ENCODE data around the gene BEGAIN. TPM values are rescaled to one million over a fixed set of nuclear protein-coding genes. Genes with fewer than 3 reads are reported as not detected.

BEGAIN gene
- total and polyA plus RNA-seq, 2 donors (not counting 3 experiments of a cell fraction or from before 2014, with no cell fraction given): 0.49 TPM; not detected in 1

DNA sequence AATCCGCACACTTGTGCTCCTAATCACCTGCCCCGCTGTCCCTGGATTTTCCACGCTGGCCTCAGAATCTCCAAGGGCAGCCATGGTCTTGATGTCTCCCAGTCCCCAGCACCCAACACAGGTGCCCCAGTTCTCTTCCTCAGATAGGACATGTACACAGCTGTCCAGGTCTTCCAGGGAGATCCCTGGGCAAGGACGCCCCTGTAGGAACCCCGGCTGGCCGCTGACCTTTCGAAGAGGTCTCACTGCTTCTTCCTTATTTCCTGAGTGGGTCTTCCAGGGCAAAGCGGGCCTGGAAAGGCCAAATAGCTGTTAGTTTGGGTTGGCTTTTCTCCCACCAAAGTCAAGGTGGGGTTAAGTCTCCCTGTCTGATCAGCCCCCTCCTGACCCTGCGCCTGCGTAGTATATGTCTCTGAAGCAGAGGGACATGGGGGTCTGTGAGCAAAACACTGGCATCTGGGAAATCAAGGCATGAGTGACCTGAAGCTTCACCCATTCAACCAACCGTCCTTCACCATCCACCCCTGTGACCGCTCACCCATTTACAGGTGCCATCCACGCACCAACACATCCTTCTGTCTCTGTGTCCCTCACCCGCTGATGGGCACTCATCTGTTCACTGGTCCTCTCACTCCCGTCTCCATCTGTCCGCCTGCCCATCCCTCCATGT is 4.6 kb downstream of the BEGAIN start:
- CTCF ChIA-PET: no interaction called here
- peaks cover 1 to 2% of the 10 kb centered on the region in 2 experiments for H3K27me3 ChIP-seq (ENCODE audit: control insufficient read depth in 2 of 2, insufficient read depth in 2 of 2, low read length in 2 of 2)
- no peak overlapping the region for H3K4me3 ChIP-seq (replicated peaks in 1 of 3; ENCODE audit: insufficient read depth in 1 of 3, low read depth in 1 of 3, low read length in 3 of 3)
- BruUV-seq (replicated peaks): no TSS peak
- H4K20me1 ChIP-seq (replicated peaks; ENCODE audit: control insufficient read depth, extremely low read depth, insufficient read depth, low read length): no peaks in the 10 kb centered on the region
- no peaks in the 10 kb centered on the region for H3K9me3 ChIP-seq (replicated peaks; ENCODE audit: control insufficient read depth, insufficient read depth, low read length)
- H3K9me1 ChIP-seq (replicated peaks; ENCODE audit: control insufficient read depth, extremely low read depth, insufficient read depth, low read length): no peaks in the 10 kb centered on the region
- H3K9ac ChIP-seq (replicated peaks; ENCODE audit: extremely low read depth, insufficient read depth, low read length): no peak overlapping the region
- FAIRE-seq: no peak
- H3K79me2 ChIP-seq (ENCODE audit: control insufficient read depth, insufficient read depth, low read length): no peaks in the 10 kb centered on the region
- no peak for DNase-seq (ENCODE audit: low read depth, low spot score)
- dilution Hi-C loops (cut with MboI; ENCODE audit: extremely low pct_ligation_motif_present, low sequenced_read_pairs): no loop called here
- H3K4me2 ChIP-seq (ENCODE audit: insufficient read depth, low read length): no peak overlapping the region
- H3K4me1 ChIP-seq (ENCODE audit: control insufficient read depth, extremely low read depth, insufficient read depth, low read length): peaks cover 6% of the 10 kb centered on the region
- no peaks in the 10 kb centered on the region for H3K36me3 ChIP-seq (ENCODE audit: control insufficient read depth in 2 of 2, extremely low read depth in 1 of 2, insufficient read depth in 2 of 2, low read length in 2 of 2)
- POLR2A ChIA-PET: no interaction called here
- H2AFZ ChIP-seq (ENCODE audit: low read depth, low read length): no peak overlapping the region
- TF ChIP-seq JUN (IDR thresholded peaks at IDR 0.05; ENCODE audit: borderline replicate concordance, insufficient read depth, insufficient read length, low read depth) (no peak), GATA2 (IDR thresholded peaks at IDR 0.05; ENCODE audit: insufficient read depth, insufficient read length, low read depth, low read length) (no peak), POLR2AphosphoS5 (IDR thresholded peaks at IDR 0.05; ENCODE audit: insufficient read depth, low read depth, low read length) (no peak), POLR2A (IDR thresholded peaks at IDR 0.05; ENCODE audit: low read depth, low read length) (no peak)
- intact Hi-C loops (cut with micrococcal nuclease): no loop called here
- no peak overlapping the region for H3K27ac ChIP-seq (ENCODE audit: insufficient read depth, low read depth, low read length)

DNA sequence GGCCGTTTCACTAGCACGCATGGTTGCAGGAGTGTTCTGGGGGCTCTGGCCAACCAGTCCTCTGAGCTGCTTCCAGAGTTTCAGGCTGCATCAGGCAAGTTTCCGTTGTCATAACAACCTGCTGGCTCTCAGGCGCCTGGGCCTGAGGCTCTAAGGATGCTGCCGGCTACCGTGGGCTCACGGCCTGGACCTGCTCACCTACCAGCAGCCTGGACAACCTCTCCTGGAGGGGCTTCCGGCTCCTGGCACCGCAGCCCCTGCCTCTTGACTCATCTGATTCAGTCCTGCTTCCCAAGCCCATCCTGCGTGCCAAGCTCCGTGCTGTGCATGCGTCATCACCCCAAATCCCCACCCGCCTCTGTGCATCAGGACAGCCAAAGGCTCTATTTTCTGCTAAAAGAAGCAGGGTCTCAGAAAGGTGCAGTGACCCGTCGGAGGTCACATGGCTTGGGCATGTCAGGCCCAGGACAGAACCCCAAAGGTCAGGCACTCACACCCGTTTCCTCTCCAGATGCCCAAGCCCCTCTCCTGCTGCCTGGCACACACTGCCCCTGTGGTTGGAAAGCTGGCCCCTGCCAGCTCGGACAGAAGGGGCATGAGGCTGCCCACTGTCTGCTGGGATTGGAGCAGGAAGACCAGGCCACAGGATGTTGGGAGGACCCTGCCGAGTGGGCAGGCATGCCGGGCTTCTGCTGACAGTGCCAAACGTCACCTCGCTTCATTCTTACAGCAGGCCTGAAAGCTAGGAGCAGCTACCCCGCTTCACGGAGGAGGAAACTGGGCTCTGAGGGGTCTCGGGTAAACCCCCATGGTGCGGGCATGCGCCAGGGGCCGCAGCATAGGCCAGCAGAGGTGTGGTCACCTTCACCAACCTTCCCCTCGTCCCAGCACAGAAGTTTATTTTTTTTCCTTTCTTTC is 5.7 kb downstream of the BEGAIN start:
- ChIA-PET POLR2A (no interaction called here), CTCF (interaction anchor here (0.6 kb wide), 1 partner anchor 196 kb away, joined by 3 read pairs; no protein-coding TSS in a partner anchor)
- Histone ChIP-seq H3K79me2 (ENCODE audit: control insufficient read depth, insufficient read depth, low read length) (no peaks in the 10 kb centered on the region), H3K4me3 (replicated peaks in 1 of 3; ENCODE audit: insufficient read depth in 1 of 3, low read depth in 1 of 3, low read length in 3 of 3) (no peak overlapping the region), H3K27me3 (ENCODE audit: control insufficient read depth in 2 of 2, insufficient read depth in 2 of 2, low read length in 2 of 2) (no peaks in the 10 kb centered on the region), H4K20me1 (replicated peaks; ENCODE audit: control insufficient read depth, extremely low read depth, insufficient read depth, low read length) (no peaks in the 10 kb centered on the region), H3K36me3 (ENCODE audit: control insufficient read depth in 2 of 2, extremely low read depth in 1 of 2, insufficient read depth in 2 of 2, low read length in 2 of 2) (no peaks in the 10 kb centered on the region), H3K4me2 (ENCODE audit: insufficient read depth, low read length) (no peak overlapping the region), H3K27ac (ENCODE audit: insufficient read depth, low read depth, low read length) (no peak overlapping the region), H3K9ac (replicated peaks; ENCODE audit: extremely low read depth, insufficient read depth, low read length) (no peak overlapping the region), H3K9me1 (replicated peaks; ENCODE audit: control insufficient read depth, extremely low read depth, insufficient read depth, low read length) (no peaks in the 10 kb centered on the region), H3K9me3 (replicated peaks; ENCODE audit: control insufficient read depth, insufficient read depth, low read length) (no peaks in the 10 kb centered on the region), H3K4me1 (ENCODE audit: control insufficient read depth, extremely low read depth, insufficient read depth, low read length) (peaks cover 3% of the 10 kb centered on the region), H2AFZ (ENCODE audit: low read depth, low read length) (no peak overlapping the region)
- FAIRE-seq (no peak), DNase-seq (ENCODE audit: low read depth, low spot score) (no peak)
- BruUV-seq (replicated peaks): no TSS peak
- no peak for TF ChIP-seq JUN (IDR thresholded peaks at IDR 0.05; ENCODE audit: borderline replicate concordance, insufficient read depth, insufficient read length, low read depth)
- TF ChIP-seq, protein P1, sequence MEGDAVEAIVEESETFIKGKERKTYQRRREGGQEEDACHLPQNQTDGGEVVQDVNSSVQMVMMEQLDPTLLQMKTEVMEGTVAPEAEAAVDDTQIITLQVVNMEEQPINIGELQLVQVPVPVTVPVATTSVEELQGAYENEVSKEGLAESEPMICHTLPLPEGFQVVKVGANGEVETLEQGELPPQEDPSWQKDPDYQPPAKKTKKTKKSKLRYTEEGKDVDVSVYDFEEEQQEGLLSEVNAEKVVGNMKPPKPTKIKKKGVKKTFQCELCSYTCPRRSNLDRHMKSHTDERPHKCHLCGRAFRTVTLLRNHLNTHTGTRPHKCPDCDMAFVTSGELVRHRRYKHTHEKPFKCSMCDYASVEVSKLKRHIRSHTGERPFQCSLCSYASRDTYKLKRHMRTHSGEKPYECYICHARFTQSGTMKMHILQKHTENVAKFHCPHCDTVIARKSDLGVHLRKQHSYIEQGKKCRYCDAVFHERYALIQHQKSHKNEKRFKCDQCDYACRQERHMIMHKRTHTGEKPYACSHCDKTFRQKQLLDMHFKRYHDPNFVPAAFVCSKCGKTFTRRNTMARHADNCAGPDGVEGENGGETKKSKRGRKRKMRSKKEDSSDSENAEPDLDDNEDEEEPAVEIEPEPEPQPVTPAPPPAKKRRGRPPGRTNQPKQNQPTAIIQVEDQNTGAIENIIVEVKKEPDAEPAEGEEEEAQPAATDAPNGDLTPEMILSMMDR (IDR thresholded peaks at IDR 0.05; ENCODE audit: extremely low read depth in 1 of 2, insufficient read depth in 1 of 2, low read depth in 1 of 2, low read length in 2 of 2): no peak
- TF ChIP-seq EZH2 (IDR thresholded peaks at IDR 0.05; ENCODE audit: borderline replicate concordance, low read depth, low read length, severe bottlenecking): no peak
- no peak for TF ChIP-seq GATA2 (IDR thresholded peaks at IDR 0.05; ENCODE audit: insufficient read depth, insufficient read length, low read depth, low read length)
- TF ChIP-seq POLR2A (IDR thresholded peaks at IDR 0.05; ENCODE audit: low read depth, low read length): no peak
- TF ChIP-seq POLR2AphosphoS5 (IDR thresholded peaks at IDR 0.05; ENCODE audit: insufficient read depth, low read depth, low read length): no peak
- TF ChIP-seq MYC (IDR thresholded peaks at IDR 0.05; ENCODE audit: low read depth, low read length): no peak
- TF ChIP-seq FOS (IDR thresholded peaks at IDR 0.05; ENCODE audit: borderline replicate concordance, insufficient read depth, low read length): no peak
- TF ChIP-seq, protein P2, sequence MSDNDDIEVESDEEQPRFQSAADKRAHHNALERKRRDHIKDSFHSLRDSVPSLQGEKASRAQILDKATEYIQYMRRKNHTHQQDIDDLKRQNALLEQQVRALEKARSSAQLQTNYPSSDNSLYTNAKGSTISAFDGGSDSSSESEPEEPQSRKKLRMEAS (IDR thresholded peaks at IDR 0.05; ENCODE audit: insufficient read depth, insufficient read length): no peak
- intact Hi-C loops (cut with micrococcal nuclease) (no loop called here), dilution Hi-C loops (cut with MboI; ENCODE audit: extremely low pct_ligation_motif_present, low sequenced_read_pairs) (no loop called here)
